ENCODE measurements around the gene KPNA1.

Gene KPNA1

DNA sequence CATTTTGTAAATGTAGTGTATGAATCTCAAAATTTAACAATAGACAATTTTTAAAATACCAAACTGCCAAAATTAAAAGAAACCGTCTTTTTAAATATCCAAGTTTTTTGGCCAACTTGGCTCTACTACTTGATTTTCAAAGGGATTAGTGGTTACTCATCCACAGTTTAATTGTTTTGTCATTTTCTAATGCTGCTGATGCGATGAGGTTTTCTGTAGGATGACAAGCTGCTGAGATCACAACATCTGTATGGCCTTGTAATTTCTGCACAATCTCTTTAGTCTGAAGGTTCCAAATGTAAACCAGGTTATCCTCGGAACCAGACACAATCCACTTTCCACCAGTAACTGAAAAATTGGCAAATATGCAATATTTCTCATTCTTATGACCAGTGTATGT is 100.3 kb downstream of the KPNA1 start:
- no peak for DNase-seq

DNA sequence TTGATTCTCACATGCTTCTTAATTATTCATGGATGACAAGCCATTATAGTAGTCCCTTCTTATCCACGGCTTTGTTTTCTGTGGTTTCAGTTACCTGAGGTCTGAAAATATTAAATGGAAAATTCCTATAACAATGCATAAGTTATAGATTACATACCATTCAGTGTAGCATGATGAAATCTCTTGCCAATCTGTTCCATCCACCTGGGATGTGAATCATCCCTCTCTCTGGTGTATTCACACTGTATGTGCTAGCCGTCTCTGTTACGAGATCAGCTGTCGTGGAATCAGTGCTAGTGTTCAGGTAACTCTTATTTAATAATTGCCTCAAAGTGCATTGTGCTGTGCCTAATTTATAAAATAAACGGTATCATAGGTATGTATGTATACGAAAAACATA is 104.1 kb downstream of the KPNA1 start:
- no peak for DNase-seq

DNA sequence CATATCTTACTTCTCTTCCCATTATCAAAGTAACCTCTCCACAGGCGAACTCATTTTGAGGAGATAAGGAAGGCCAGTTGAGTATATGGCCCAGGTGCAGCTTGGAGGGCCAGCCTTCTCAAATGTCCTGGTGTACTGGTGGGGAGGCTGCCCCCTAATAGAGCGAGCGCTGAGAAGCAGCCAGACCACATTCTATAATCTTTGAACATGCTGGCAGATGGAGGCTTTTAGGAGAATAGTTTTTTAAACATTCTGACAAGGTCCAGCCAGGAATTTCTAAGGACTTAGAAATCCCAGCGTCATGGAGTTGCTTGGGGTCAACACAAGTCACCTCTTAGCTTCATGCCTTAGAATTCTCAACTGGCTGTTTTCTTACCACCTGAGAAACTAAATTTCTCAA is 104.6 kb downstream of the KPNA1 start:
- no peak for DNase-seq

DNA sequence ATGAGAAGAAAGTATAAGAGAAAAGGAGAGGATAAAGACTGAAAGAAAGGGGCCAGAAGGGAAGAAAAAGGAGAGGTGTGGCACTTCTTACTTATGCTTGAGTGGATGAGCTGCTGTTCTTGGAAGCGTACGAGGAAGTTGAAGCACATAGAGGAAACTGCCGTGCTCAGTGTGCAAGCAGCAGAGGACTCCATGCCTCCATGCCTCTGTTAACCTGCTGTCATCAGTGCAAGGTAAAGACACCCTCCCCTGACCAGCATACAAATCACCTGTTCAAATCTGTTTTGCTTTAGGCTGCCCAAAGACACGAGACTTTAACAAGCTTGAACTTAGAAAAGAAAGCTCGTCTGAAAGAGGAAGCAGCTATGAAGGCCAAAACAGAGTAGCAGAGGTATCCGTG is 105.3 kb downstream of the KPNA1 start:
- DNase-seq, result no peak

DNA sequence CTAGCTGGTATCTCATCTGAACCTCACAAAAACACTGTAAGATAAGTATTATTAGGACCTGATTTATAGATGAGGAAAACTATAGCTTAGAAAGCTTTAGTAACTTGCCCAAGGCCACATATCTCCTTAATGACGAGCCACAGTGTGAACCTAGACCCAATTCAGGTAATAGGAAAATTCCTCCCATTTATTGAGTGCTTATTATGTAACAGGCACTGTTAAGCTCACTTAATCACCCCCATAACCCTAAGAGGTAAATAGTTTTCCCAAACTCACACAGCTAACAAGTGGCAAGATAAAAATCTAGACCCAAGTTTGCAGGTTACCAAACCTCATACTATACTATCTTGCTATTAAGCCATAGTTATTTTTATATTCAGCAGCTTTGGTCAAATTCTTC is 106.8 kb downstream of the KPNA1 start:
- no peak for DNase-seq

DNA sequence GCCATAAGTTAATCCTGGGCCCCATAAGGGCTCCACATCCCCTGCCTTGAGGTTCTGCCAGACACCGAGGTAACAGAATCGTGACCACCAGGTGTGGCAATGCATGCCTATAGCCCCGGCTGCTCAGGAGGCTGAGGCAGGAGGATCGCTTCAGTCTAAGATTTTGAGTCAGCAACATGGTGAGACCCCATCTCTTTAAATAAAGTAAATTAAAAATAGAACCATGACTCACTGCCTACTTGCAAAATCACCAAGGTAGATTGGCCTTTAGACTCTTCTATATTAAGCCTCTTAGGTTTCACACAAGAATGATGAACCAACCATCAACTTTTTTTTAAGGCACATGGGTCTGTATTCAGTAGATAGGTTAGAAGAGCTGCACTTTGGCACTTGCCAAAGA is 108.5 kb downstream of the KPNA1 start:
- DNase-seq, result no peak

DNA sequence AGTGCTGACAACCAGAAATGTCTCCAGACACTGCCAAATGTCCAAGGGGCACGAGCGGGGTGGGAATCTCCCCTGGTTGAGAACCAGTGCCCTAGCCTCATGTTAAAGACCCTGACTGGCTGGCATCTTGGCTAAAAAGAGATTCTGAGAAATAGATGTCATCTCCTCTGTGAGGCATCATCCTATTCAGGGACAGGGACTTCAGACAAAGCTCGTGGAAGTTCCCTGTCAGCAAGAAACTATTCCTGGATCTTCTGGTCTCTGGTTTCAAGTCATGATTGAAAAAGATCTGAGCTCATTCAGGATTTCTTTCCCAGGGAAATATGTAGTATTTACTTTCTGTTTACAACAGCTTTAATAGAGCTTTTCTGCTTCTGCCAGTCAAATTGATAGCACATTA is 109.7 kb downstream of the KPNA1 start:
- no peak for DNase-seq

DNA sequence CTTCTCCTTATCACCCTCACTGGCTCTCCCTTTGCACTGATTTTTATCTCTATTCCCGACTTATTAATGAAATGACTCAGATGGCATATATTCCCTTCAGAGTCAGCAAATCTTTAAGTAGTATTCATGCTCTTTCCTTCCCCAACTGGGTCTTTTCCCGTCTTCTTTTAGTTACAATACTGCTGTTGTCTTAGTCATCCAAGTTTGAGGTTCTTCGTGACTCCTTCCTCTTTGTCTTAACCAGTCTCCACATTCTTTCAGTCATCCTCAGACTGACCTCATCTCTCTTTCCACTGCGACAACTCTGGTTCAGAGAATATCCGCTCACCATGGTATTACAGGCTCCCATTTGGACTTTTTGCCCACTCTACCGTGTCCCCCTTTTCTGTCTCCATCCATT is 111.2 kb downstream of the KPNA1 start:
- DNase-seq, result no peak

DNA sequence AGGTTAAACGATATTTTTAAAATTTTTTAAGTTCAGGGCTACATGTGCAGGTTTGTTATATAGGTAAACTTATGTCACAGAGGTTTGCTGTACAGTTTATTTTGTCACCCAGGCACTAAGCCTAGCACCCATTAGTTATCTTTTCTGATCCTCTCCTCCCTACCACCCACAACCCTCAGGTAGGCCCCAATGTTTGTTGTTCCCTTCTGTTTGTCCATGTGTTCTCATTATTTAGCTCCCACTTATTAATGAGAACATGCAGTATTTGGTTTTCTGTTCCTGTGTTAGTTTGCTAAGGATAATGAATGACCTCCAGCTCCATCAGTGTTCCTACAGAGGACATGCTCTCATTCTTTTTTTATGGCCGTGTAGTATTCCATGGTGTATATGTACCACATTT is 115.8 kb downstream of the KPNA1 start:
- no peak for DNase-seq

DNA sequence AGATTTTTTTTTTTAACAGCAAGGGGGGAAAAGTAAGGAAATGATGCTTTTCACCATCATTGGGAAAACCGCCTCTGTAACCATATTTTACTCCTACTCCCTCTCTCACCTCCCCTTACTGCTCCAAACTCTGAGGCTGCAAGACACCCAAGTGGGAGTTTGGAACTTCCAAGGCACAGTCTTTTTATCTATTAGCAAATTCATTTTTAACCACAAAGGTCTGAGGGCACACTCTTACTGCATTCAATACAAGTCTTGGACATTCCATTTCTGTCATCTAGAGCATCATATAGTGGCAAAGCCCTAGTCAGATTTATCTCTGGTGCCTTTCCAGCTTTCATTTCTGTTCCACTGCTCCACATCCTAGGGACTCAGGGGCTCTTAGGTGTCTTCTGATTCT is 117.5 kb downstream of the KPNA1 start:
- DNase-seq, result no peak

DNA sequence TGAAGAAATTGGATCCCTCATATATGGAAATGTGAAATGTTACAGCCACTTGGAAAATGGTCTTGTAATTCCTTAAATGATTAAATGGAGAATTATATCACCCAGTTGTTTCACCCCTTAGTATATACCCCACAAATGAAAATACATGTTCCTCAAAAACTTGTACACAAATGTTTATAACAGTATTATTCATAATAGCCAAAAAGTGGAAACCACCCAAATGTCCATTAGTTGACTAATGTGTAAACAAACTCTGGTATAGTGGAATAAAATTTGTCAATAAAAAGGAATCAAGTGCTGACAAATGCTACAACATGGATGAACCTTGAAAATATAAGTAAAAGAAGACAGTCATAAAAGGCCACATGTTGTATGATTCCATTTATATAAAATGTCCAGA is 118.2 kb downstream of the KPNA1 start:
- DNase-seq, result no peak

DNA sequence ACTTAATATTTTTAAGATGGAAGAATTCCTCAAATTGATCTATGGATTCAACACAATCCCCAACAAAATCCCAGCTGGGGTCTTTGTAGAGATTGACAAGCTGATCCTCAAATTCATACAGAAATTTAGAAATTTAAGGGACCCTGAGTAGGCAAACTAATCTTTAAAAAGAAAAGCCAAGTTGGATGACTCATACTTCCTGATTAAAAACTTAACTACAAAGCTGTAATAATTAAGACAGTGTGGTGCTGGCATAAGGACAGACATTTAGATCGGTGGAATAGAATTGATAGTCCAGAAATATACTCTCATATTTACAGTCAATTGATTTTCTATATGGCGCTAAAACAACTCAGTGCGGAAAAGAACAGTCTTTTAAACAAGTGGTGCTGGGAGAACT is 119.2 kb downstream of the KPNA1 start:
- no peak for DNase-seq

DNA sequence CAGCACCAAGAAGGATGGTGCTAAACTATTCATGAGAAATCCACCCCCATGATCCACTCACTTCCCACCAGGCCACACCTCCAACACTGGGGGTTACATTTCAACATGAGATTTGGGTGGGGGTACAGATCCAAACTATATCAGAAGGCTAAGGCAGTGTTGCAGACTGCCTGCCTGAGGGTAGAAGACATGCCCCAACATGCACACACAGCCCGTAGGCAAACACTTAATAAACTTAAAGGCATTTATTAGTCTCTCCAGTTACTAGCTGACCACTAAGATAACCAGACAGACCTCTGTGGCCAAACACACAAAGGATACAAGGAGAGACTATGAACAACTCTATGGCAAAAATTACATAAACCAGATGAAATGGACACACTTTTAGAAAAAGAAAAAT is 120.6 kb downstream of the KPNA1 start:
- DNase-seq, result no peak

DNA sequence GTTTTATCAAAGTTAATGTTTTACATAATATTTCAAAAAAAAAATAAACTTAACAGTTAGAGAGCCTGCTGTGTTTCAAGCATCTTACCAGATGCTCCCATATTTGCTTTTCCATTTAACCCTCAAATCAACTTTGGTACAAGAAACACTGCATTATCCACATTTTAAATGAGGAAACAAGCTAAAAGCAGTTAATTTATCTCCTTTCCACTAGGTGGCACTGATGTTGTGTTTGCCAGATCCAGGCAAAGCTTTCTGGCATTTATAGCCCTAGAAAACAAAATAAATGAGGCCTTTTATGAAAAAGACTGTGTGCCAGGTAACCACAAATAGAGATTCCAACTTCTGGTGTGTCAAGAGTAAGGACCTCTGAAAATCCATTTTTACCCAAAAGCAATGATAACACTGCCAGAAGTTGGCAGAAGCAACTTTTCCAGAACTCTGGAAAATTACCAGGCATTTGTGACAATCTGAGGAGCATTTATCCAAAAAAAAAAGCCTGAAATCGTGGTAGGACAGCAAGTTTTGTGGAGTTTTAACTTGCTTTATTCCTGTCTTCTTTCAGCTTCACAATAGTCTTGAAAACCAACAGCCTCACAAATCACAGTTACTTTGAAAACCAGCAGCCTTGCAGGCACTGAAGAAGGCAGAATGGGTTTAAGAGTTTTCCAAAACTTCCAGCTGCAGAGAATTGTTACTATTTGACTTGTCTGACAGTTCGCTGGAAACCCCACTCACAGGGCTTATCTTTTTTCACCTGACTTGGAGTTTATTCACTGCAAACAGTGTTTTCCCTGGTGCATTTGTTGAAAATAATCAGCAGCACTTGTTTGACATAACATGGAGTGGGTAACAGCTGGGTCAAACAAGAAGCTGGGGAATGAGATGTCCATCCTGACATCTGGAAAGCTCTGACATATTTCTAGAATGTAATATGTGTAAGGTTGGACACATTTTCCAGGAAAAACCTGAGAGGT is 121.6 kb downstream of the KPNA1 start:
- peak in 2 of 5 experiments; percentile 13 to 68 for DNase-seq

DNA sequence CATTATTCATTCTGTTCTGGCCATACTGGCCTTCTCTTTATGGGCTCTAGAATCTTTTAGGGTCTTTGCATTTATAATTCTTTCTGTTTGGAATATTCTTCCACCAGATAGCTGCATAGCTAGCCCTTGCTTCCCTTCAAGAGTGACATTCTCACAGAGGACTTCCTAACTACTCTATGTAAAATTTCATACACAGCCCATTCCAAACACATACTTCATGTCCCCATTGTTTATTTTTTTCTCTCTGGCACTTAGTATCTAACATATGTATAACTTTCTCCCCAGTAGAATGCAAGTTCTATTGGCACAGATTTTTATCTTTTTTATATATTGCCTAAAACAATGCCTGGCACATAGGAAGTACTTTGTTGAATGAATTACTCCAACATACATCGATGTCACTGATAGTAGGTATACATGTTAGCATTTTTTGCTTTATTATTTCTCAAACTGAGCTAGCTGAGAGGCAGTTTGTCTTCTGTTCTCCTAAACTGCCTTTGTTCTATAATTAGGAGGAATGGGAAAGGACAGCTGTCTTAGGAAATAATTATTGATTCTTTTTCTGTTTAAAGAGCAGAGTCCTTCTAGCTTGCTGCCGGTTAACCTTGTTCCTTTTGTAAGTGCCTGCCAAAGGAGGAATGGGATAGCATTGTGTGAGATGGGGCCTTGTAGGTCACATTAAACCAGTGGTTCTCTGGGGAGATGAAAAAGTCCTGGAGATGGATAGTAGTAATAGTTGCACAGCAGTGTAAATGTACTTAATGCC is 122.9 kb downstream of the KPNA1 start:
- DNase-seq, result no peak

DNA sequence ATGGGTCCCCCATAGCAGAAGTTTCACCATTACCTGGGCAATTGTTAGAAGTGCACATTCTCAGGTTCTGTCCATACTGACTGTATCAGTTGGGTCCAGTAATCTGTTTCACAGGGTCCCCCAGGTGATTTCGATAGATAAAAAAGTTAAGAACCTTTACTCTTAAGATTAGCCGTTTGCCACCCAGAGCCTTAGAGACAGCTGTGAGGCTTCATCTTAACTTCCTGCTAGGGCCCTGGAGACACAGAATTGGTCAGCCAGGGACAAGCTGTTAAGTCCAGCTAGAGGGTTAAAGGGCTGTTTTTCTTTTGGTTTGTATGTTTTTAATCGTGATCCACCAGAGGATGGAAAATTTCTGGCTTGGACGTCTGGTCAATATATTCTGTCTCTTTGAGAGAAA is 124.1 kb downstream of the KPNA1 start:
- DNase-seq, result no peak

DNA sequence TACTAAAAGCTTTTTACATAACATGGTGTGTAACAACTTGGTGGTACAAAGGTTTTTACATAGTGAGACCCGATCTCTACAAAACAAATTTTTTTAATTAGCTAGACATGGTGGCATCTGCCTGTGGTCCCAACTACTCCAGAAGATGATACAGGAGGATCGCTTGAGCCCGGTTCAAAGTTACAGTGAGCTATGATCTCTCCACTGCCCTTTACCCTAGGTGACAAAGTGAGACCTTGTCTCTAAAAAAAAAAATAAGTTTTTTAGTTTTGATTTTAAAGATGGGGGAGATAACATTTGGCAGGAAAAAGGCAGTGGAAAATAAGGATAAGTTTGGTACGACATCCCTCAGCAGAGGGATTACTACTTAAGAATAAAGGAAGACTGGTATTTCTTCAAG is 124.8 kb downstream of the KPNA1 start:
- DNase-seq, result no peak

DNA sequence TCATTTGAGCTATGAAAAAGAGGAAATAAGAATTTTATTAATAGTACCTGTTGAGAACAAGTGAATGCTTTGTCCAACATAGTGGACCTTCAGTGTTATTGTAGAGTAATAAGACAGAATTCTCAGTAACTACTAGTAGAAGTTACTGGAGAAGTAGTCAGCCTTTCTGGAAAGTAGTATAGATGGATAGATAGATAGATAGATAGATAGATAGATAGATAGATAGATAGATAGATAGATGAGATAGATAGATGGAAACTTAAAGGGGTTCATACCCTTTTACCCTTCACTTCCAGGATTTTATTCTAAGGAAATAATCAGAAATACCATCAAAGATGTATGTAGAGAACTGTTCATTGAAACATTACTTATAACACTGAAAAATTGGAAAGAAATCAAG is 125.5 kb downstream of the KPNA1 start:
- no peak for DNase-seq

DNA sequence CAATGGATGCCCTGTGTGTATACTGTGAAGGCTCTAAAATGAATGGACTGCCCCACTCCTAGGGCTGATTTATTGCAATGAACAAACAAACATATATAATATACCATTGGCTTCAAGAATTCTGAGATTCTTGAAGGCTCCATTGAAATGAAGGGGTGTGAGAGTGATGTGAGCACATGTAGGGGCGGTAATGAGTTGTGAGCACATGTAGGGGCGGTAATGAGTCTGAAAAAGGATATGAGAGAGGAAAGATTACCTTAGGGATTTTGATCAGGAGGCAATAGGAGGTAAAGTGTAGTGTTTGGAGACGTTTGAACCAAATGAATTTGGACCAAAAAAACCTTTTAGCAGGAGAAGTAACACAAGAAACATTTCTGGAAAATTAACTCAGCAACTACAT is 127.0 kb downstream of the KPNA1 start:
- DNase-seq, result no peak

DNA sequence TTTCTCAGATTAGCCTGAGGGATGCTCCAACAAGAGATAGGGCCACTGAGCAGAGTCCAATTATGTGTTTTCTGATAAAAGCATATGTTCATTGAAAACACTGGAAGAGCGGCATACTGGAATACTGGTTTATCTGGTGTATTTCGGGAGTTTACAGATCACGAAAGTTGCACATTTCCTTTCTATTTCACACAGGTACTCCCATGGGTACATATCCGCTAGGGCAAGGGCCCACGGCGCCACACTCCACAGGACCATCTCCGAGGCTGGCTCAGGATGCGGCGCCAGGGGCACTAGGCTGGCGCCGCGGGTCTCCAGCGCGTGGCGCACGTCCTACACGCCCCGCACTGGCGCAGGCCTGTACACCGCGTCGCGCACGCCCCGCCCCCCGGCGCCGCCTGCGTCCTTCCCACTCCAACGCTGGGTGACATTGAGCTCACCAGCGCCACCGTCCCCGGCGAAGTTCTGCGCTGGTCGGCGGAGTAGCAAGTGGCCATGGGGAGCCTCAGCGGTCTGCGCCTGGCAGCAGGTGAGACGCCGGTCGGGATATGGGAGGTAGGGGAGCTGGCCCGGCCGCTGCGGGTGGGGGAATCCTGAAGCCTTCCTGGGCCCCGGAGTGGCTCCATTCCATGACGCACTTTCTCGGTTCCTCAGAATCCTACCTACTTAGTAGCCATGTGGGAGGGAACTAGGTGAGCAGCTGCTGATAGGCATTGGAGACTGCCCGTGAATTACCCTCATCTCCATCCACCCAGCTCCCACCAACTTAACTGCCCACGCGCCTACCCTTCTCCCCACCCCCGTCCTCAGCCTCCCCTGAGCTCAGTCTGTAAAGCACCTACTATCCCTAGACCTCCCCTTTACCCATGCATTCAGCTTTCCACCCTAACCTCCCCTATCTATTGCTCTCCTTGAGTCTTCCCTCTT is 130.7 kb downstream of the KPNA1 start, which contains the start of gene FAM162A:
Gene FAM162A, plus strand, starts transcription at position 412 of the 927 bp plus-strand sequence. Its CDS starts 84 bp downstream, at position 496.
- DNase-seq, result peak; percentile 86 to 97 (median 90)

DNA sequence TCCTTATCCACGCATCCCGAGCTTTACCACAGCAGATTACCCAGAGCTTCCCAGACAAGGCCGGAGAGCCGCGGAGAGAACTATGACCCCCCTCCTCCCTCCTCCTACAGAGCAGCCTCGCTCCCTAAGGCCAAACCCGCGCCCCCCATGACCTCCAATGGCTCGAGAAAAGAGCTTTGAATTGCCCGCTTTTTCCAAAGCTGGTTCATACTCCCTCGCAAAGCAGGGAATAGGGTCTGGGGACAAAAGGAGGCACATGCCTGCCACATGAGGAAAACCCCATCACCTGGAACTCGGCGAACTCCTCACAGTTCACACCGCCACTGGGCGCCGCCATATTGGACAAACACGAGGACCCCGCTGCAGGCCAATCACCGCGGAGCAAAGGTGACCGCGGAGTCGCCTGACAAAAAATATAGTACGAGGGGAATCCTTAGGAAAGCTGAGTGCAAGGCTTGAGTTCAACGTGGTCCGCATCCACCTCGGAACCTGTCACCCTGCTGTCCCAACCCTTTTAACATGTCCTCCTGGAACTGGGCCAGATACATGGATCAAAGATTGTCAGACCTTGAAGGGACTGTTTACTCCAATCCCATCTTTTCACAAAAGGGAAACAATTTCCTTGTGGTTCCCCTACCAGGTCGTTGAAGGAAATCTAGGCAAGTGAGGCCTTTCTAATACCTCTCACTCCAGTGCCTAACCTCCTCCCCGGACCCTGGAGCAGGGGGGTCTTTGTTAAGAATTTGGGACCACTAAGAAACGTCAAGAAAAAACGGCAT is 131.7 kb downstream of the KPNA1 start, which contains the start of gene MIX23:
Gene MIX23, minus strand, starts transcription at position 344 of the 779 bp plus-strand sequence. Its CDS starts 7 bp downstream, at position 337.
- DNase-seq, result peak; percentile 66 to 87 (median 76)

DNA sequence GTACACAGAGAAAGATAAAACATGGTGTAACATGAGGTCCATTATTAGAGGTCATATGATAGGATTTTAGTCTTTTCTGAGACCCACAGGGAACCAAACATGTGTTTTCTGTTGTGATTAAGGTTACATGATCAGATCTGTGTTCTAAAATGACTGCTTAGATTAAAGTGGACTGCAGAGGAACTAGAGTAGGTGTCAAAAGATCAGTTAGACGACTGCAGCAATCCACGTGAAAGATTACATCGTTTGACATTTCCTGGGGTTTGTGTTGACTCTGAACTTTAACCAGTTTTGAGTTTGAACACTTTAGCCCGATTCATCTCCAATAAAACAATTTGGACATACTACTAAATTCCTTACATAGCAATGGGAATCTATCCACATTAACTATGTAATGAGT is 136.8 kb downstream of the KPNA1 start:
- DNase-seq, result no peak
